OCI-LY7 (cell line): ENCODE data around the gene EPB41L2. TPM values are rescaled to one million over a fixed set of nuclear protein-coding genes. Genes with fewer than 3 reads are reported as not detected.

ENCODE experiments used
- BruUV-seq: library from RNA; stranded (reverse); fragments of 400-500 nt; replicated peaks from 2 replicates; lab custom pipeline; 2021; lab: Mats Ljungman, UMichigan
- CTCF ChIA-PET: fragments of 300-600 bp; sonication (Branson Sonifier 250); formaldehyde crosslinking; loops from one replicate; lab custom pipeline; 2022; ENCODE audit warnings: antibody characterized with exemption; ENCODE audit not compliant: unreplicated experiment; lab: Charles Lee
- POLR2A ChIA-PET: fragments of 300-600 bp; sonication (Branson Sonifier 250); formaldehyde crosslinking; loops from one replicate; lab custom pipeline; 2022; ENCODE audit warnings: antibody characterized with exemption; lab: Charles Lee
- DNase-seq: peaks from one replicate; pipeline ENCODE4 v3.0.0-alpha.2; 2015; ENCODE audit warnings: low spot score
- H2AFZ ChIP-seq: fragments of 200-600 bp; sonication (generic), shearing (Covaris generic); 2 replicates; pipeline ENCODE4 v1.6.1; 2014; ENCODE audit warnings: mild to moderate bottlenecking, antibody characterized with exemption, low read length, moderate library complexity
- H3K27ac ChIP-seq: fragments of 200-600 bp; sonication (generic); 2 replicates; pipeline ENCODE4 v1.5.1; 2014; ENCODE audit warnings: mixed run types, low read depth, mild to moderate bottlenecking, moderate library complexity, low read length, inconsistent platforms; ENCODE audit not compliant: poor library complexity, severe bottlenecking
- H3K36me3 ChIP-seq: fragments of 200-600 bp; sonication (generic); 2 replicates; pipeline ENCODE4 v1.6.1; 2014; ENCODE audit warnings: mild to moderate bottlenecking, antibody characterized with exemption, low read length, moderate library complexity, mixed read lengths; ENCODE audit not compliant: insufficient read depth
- H3K4me1 ChIP-seq: fragments of 200-600 bp; sonication (generic); 2 replicates; pipeline ENCODE4 v1.5.1; 2014; ENCODE audit warnings: mild to moderate bottlenecking, low read length; ENCODE audit not compliant: insufficient read depth, poor library complexity, severe bottlenecking
- H3K4me2 ChIP-seq: fragments of 200-600 bp; sonication (generic); 2 replicates; pipeline ENCODE4 v1.6.1; 2014; ENCODE audit warnings: mild to moderate bottlenecking, low read length
- H3K4me3 ChIP-seq: fragments of 200-600 bp; sonication (generic); 2 replicates; pipeline ENCODE4 v1.5.1; 2014; ENCODE audit warnings: mild to moderate bottlenecking, low read depth, low read length; ENCODE audit not compliant: poor library complexity, severe bottlenecking
- H3K79me2 ChIP-seq: fragments of 200-600 bp; sonication (generic); 2 replicates; pipeline ENCODE4 v1.6.1; 2016; ENCODE audit warnings: low read depth, mild to moderate bottlenecking, low read length, moderate library complexity, mixed read lengths; ENCODE audit not compliant: insufficient read depth
- H3K9me2 ChIP-seq: fragments of 200-600 bp; sonication (generic); 2 replicates; pipeline ENCODE4 v1.6.1; 2016; ENCODE audit warnings: mild to moderate bottlenecking, low read length, mixed read lengths; ENCODE audit not compliant: insufficient read depth
- H3K9me3 ChIP-seq: fragments of 200-600 bp; sonication (generic); 2 replicates; pipeline ENCODE4 v1.6.1; 2014; ENCODE audit warnings: mild to moderate bottlenecking, mixed run types, low read length, mixed read lengths
- H4K20me1 ChIP-seq: fragments of 200-600 bp; sonication (generic); 2 replicates; pipeline ENCODE4 v1.6.1; 2014; ENCODE audit warnings: mild to moderate bottlenecking, antibody characterized with exemption, low read length, moderate library complexity, mixed read lengths; ENCODE audit not compliant: insufficient read depth
- EZH2phosphoT487 ChIP-seq: fragments of 200-600 bp; sonication (generic); IDR thresholded peaks from 2 replicates; pipeline ENCODE4 v1.6.1; 2018; ENCODE audit warnings: low read depth, borderline replicate concordance, mild to moderate bottlenecking, mixed run types, antibody characterized with exemption, low read length, moderate library complexity, mixed read lengths
- intact Hi-C: fragments of 100-400 bp; cut with micrococcal nuclease; formaldehyde crosslinking; loops from one replicate; pipeline ENCODE4 v1.10.0; 2022; ENCODE audit not compliant: unreplicated experiment
- total RNA-seq, 2 experiments: library from RNA; depleted of rRNA in 1 of 2; stranded (reverse); fragments of >200 nt in 1 of 2; shearing (Covaris generic) in 1 of 2; gene quantifications; 2 replicates each; pipeline ENCODE4 v1.2.3, GENCODE V29; 2014 to 2022
- TF ChIP-seq, protein P1 (sequence below): fragments of 200-600 bp; sonication (generic); conservative IDR thresholded peaks from 2 replicates; pipeline ENCODE4 v1.5.1; 2014; ENCODE audit warnings: mild to moderate bottlenecking, antibody characterized with exemption, low read length, moderate library complexity, mixed read lengths

EPB41L2 gene
- total RNA-seq, 2 experiments from 2014 or later, result 36.7 to 138 TPM

DNA sequence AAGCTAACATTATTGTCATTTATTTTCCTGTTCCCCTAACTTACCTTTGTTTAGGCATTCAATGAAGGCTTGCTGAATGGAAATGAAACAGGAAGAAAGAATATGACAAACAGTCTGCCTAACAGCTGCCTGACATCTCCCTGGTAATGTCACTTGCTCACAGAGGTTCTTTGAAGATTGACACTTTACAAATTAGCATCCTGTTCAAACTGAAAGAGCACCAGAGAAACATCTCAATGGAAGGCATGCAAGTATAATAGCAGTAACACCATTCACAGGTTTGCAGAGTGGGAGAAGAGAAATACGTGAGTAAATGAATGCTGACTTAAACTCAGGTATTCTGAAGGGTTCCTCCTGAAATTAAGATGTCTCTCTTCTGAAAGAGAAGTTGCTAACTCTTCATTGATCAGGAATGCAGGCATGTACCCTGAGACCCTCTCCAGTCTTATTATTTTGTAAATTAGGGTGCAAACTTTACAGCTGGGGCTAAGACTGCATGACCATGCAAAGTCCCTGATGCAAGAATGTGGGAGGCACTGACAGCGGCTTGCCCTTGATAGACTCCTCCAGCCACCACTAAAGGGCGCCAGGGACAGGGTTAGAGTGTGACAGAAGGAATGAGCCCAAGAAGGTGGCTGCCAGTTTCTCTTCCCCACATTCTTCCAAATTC, 237.1 kb downstream of the EPB41L2 start:
- no peak overlapping the region; the same call in 1 of the 2 replicates for H3K4me2 ChIP-seq
- no peaks in the 10 kb centered on the region for H3K79me2 ChIP-seq
- H3K27ac ChIP-seq, result no peak overlapping the region
- H3K9me2 ChIP-seq, result no peaks in the 10 kb centered on the region
- ChIA-PET CTCF (no interaction called here), POLR2A (no interaction called here)
- peak; percentile 15 for DNase-seq
- no peaks in the 10 kb centered on the region for H3K36me3 ChIP-seq
- intact Hi-C loops, result no loop called here
- no peaks in the 10 kb centered on the region for H3K4me1 ChIP-seq
- no peak overlapping the region for H2AFZ ChIP-seq
- no TSS peak for BruUV-seq
- TF ChIP-seq, protein P1, sequence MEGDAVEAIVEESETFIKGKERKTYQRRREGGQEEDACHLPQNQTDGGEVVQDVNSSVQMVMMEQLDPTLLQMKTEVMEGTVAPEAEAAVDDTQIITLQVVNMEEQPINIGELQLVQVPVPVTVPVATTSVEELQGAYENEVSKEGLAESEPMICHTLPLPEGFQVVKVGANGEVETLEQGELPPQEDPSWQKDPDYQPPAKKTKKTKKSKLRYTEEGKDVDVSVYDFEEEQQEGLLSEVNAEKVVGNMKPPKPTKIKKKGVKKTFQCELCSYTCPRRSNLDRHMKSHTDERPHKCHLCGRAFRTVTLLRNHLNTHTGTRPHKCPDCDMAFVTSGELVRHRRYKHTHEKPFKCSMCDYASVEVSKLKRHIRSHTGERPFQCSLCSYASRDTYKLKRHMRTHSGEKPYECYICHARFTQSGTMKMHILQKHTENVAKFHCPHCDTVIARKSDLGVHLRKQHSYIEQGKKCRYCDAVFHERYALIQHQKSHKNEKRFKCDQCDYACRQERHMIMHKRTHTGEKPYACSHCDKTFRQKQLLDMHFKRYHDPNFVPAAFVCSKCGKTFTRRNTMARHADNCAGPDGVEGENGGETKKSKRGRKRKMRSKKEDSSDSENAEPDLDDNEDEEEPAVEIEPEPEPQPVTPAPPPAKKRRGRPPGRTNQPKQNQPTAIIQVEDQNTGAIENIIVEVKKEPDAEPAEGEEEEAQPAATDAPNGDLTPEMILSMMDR, result 0 out of 2 replicates have a peak, but pooled peaks have one; percentile 23
- no peak for TF ChIP-seq EZH2phosphoT487
- H3K9me3 ChIP-seq, result no peaks in the 10 kb centered on the region
- no peak overlapping the region for H3K4me3 ChIP-seq
- no peaks in the 10 kb centered on the region for H4K20me1 ChIP-seq

DNA sequence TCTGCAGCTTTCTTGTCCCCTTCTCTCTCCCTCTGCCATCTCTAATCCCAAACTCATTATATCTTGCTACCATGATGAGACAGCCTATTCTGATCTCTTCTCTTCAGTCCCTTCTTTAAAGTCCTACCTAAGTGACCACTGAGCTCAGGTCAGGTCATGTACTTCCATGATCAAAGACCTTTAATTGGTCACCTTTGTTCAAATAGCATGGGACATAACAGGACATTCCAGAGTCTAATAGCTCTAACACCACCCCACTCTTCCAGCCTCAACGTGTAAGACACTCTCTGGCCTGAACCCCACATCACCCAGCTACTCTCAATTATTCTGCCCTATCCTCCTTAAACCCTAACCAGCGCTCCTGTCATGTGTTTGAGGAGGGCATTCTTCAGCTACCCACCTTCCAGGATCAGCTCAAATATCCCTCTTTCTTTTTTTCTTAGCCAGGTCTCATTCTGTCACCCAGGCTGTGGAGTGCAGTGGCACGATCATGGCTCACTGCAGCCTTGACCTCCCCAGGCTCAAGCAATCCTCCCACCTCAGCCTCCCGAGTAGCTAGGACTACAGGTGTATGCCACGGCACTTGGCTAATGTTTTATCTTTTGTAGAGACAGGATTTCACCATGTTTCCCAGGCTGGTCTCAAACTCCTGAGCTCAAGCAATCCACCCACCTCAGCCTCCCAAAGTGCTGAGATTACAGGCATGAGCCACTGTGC, 237.9 kb downstream of the EPB41L2 start:
- Histone ChIP-seq H3K4me2 (no peak overlapping the region), H3K4me1 (no peaks in the 10 kb centered on the region), H4K20me1 (no peaks in the 10 kb centered on the region), H3K27ac (no peak overlapping the region), H3K36me3 (no peaks in the 10 kb centered on the region), H3K9me3 (no peaks in the 10 kb centered on the region), H3K79me2 (no peaks in the 10 kb centered on the region), H2AFZ (no peak overlapping the region), H3K4me3 (no peak overlapping the region), H3K9me2 (no peaks in the 10 kb centered on the region)
- POLR2A ChIA-PET, result no interaction called here
- TF ChIP-seq, protein P1, result no peak
- no peak for TF ChIP-seq EZH2phosphoT487
- BruUV-seq, result no TSS peak
- CTCF ChIA-PET, result interaction anchor here (0.6 kb wide), 1 partner anchor 60 kb away, joined by 3 read pairs; no protein-coding TSS in a partner anchor
- intact Hi-C loops, result no loop called here
- DNase-seq, result no peak
